ENCODE data around the gene SLC46A3.

The SLC46A3 gene

GRCh38 chr13:28728642-28729041 is 9.9 kb upstream of the SLC46A3 start:
- DNase-seq (ENCODE audit: low spot score) = no peak
- no peak for TF ChIP-seq CTCF (IDR thresholded peaks at IDR 0.05; ENCODE audit: extremely low read depth, missing control alignments)

GRCh38 chr13:28725046-28725610 is 6.4 kb upstream of the SLC46A3 start:
- DNase-seq (ENCODE audit: low spot score) = no peak
- no peak for TF ChIP-seq CTCF (IDR thresholded peaks at IDR 0.05; ENCODE audit: extremely low read depth, missing control alignments)

- no peak for DNase-seq (ENCODE audit: low spot score)
- no peak for TF ChIP-seq CTCF (IDR thresholded peaks at IDR 0.05; ENCODE audit: extremely low read depth, missing control alignments)
Measured at GRCh38 chr13:28723806-28724205, 5.0 kb upstream of the SLC46A3 start.

GRCh38 chr13:28719227-28720055 is 671 bp upstream of the SLC46A3 start:
- no peak for DNase-seq (ENCODE audit: low spot score)
- TF ChIP-seq CTCF (IDR thresholded peaks at IDR 0.05; ENCODE audit: extremely low read depth, missing control alignments) = no peak

- DNase-seq (ENCODE audit: low spot score) = peak; percentile 22
- TF ChIP-seq CTCF (IDR thresholded peaks at IDR 0.05; ENCODE audit: extremely low read depth, missing control alignments) = no peak
Measured at GRCh38 chr13:28718196-28718542, 601 bp downstream of the SLC46A3 start.

- TF ChIP-seq CTCF (IDR thresholded peaks at IDR 0.05; ENCODE audit: extremely low read depth, missing control alignments) = no peak
- DNase-seq (ENCODE audit: low spot score) = no peak
Measured at GRCh38 chr13:28717170-28717569, 1.6 kb downstream of the SLC46A3 start.

- DNase-seq (ENCODE audit: low spot score) = no peak
- TF ChIP-seq CTCF (IDR thresholded peaks at IDR 0.05; ENCODE audit: extremely low read depth, missing control alignments) = no peak
Measured at GRCh38 chr13:28716511-28716910, 2.3 kb downstream of the SLC46A3 start.
